HG03025 (cell line): Measurements from ENCODE around the gene AKAP5.
A peak's percentile ranks its signal among the peaks of the same experiment; 100 is the strongest.

Source experiments
- ATAC-seq: cut with Tn5 transposase; IDR thresholded peaks from one replicate; pipeline ENCODE4 v1.9.1; 2021; ENCODE audit warnings: mild to moderate bottlenecking, moderate library complexity; ENCODE audit not compliant: unreplicated experiment, low FRiP score

AKAP5 gene, protein sequence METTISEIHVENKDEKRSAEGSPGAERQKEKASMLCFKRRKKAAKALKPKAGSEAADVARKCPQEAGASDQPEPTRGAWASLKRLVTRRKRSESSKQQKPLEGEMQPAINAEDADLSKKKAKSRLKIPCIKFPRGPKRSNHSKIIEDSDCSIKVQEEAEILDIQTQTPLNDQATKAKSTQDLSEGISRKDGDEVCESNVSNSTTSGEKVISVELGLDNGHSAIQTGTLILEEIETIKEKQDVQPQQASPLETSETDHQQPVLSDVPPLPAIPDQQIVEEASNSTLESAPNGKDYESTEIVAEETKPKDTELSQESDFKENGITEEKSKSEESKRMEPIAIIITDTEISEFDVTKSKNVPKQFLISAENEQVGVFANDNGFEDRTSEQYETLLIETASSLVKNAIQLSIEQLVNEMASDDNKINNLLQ

DNA sequence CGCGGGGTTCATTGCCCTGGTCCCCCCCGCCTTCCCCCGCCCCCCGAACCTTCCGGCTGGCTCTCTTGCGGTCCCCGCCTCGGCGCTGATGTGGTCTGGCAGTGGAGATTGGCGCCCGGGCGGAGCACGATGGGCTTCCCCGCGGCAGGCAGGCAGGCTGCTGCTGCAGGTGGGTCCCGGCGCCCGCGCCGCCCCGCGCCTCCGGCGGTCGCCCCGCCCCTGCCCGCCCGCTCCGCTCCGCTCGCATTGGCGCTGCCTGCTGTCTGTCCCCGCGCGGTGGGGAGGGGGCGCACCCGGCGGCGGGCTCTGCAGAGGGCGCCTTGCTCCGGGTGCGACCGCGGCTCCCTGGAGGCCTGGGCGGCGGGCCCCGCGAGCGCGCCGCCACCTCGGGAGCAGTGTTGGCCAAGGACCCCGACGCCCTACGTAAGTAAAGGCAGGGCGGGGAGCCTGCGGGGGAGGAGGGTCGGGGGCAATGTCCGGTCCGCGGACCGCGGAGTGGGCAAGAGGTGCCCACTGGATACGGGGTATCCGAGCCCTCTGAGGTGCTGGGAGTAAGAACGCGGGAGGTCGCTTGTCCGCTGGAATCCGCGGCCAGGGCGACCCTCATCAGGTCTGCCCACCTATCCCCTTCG lies at the start of gene AKAP5:
Gene AKAP5, plus strand, starts transcription at position 309 of the 632 bp plus-strand sequence. CDS start 2,896 bp downstream, outside the sequence.
- no peak for ATAC-seq

DNA sequence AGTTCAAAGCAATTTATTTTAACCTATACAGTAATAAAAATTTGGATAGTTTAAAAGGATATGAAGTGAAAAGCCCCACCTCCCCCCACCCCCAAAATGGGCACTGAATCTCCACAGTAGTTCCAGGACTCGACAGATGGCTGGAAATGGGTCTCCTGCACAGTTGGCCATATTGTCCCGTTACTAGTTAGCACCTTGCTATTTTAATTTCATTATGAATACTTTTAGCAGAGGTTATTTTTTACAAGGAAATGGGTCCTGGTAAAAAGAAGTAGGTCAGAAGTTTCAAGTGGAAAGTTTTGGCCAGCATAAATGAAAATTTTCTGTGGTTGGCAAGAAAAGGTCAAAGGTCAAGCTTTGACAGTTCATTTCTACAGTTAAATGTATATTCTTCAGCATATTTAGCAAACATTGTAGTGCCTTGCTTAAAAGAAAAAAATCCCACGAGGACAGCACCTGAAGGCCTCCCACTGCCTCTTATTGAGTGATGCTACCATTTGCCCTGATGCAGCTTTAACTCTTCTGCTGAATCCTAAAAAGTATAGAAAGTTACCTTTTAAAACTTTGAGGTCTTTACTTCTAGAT lies 48.9 kb upstream of the AKAP5 start:
- ATAC-seq: no peak

DNA sequence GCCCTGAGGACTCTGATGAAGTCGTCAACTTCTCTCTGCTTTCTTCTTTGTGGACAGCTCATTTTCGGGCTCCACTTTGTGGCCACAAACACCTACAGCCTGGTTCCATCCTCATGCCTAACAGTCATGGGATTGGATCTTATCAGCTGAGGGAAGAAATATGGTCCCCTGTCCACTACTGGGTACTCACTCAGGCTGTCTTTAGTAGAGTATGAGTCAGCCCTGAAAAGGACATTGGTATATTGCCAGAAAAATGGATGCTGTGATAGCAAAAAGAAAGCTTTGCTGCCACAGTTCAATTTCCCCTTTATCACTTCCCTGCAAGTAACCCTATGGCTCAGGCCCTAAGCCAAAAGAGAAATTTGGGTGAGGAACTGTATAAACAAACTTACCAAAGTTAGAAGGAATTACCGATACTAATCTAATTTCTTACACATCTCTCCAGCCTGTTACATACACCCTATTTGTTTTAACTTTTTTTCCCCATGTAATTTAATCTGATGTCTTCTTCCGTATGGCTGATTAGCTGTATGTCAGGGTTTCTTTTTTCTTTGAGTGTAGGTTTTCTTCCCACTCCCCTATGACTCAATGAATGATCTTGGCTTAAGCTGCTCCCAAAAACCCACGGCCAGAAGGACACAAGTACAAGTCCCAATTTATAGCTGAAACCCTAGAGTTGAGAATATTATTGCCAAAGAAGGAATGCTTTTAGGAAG lies 48.1 kb upstream of the AKAP5 start:
- ATAC-seq: no peak

DNA sequence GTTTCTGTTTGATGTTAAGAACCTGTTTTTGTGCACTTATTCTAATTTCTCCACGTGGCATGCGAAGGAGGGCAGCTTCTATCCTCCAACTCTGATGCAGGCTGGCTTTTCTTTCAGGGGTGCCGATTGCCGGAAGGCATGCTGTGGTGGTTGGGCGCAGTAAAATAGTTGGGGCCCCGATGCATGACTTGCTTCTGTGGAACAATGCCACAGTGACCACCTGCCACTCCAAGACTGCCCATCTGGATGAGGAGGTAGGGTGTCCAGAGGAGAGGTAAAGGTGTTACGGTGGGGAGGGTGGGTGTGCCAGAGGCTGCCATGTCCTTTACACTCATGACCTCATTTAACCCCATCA lies 47.6 kb upstream of the AKAP5 start:
- ATAC-seq: no peak

DNA sequence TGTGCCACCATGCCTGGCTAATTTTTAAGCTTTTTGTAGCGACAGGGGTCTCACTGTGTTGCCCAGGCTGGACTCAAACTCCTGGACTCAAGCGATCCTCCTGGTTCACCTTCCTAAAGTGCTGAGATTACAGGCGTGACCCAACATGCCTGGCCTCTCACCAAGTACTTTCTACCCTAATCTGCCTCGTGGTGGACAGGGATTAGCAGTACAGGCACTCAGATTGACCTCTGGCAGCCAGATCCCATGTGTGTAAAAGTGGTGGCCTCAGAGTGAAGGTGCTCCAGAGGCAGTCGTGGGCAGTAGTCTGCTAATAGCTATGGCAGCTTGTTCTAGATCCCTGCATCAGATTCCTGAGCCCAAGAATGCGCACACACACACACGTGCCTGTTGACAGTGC lies 46.3 kb upstream of the AKAP5 start:
- no peak for ATAC-seq

DNA sequence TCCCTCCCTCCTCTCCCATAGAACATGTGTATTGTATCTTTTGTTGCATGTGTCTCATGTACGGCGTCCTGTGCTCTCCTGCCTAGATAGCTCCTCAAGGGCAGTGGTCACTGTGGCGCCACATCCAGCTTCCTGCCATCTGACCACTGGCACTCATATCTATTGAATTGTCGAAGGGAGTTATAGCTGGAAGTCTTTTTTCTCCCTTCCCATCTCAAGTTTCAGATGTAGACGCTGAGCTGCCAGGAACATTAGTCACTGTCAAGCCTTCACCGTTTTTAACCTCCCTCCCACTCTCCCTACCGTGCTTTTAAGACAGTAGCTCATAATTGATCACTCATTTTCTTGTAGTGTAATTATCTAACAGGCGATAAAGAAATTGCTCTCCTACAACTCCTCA lies 44.1 kb upstream of the AKAP5 start:
- no peak for ATAC-seq

DNA sequence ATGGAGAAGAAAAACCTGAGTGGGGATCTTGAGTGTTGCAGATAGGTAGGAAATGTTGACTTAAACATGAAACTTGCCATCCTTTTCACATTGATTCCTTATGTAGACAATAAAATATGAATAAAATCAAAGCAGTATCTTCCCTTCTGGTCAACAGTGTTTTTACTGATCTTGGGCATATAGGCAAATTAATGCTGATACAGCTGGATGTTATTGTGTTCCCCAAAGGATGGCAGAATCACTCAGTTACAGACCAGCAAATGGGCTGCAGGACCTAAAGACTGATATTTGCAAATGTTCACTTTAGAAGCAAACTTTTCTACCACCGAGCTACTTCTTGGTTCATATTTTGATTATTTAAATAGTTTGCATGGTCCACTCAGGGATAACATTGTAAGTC lies 43.3 kb upstream of the AKAP5 start:
- ATAC-seq: no peak

DNA sequence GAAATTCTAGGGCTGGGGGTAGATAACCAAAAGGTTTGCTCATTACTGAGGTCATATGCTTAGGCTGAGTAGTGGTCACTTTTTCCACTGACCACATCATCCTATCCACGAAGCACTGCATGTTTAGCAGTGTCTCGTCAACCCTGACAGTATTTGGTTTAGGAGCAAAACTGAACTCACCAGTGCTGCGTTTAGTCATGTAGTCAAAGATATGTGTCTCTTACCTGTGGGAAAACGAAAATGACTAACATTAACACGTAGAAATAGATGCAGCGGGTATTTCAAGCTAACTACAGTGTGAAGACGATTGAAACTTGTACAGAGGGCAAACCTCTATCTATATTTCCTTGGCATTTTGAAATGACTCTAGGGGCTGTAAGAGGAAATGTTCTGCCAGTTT lies 42.5 kb upstream of the AKAP5 start:
- ATAC-seq: no peak

DNA sequence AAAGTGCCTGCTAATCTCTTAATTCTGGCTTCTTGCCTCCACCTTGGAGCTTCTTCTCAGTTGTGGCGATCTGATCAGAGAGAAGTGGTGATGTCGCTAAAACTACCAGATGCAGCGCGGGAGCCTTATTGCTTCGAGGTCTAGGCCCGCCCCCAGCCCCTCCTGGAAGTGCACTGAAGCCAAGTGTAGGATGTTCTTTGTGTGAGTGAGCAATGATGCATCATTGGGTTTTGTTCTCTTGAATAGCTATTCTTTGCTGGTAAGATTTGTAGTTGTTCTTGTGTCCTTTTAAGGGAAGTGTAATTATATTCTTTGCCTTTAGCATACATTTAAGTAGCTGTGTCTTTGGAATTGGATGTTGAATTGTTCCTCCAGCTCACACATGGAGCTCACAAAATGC lies 41.3 kb upstream of the AKAP5 start:
- no peak for ATAC-seq

DNA sequence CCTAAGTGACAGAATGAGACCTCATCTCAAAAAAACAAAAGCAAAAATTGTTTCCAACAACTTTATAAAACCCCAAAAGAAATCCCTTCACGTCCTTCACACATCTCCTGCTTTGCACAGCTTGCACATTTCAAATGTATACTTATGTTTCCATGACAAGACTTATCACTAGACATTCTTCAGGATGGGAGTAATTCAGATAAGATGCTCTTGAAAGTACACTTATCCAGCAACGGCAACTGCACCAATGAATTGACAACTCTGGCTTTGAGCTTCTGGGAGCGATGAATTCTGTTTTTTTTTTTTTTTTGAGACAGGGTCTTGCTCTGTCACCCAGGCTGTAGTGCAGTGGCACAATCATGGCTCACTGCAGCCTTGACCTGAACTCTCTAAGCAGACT lies 30.8 kb upstream of the AKAP5 start:
- no peak for ATAC-seq

DNA sequence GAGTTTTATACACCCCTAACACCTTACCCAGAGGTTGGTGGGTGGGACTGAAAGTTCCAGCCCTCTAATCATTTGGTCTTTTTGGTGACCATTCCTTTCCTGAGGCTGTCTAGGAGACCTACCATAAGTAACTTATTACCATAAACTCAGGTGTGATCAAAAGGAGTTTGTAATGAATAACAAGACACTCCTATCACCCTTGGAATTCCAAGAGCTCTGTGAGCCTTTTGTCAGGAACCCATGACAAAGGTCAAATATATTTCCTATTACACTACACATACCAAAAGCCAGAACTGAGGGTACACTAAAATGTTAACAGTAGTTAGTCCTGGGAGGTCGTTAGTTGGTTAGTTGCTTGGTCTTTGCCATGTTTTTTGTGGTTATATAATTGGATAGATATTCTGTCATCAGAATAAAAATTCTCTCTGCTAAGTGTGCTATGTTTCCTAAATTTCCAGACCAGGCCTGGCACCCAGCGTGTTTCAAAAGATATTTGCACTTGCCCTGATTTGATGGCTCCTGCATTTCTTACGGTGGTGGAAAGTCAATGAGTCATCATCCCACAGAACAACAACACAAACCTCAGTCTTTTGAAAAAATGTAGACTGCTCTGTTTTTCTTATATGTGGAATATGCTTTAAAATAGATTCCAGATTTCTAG lies 27.0 kb upstream of the AKAP5 start:
- ATAC-seq: no peak

DNA sequence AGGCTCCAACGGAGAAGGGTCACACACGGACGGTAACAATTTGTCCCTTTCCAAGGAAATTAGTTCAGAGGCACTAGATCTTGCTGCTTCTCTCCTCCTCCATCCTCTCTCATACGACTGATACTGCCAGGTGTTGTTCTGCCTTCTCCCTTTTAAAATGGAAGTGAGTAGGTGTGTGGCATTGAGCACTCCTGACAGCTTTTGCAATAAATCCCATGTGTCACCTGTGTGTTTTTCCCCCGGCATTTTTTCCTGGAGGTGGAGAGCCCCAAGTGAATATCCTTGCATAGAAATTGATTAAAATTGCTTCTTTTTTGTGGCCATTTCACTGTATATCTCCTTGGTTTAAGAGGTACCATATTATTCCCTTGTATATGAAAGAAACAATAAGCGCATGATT lies 26.2 kb upstream of the AKAP5 start:
- ATAC-seq: no peak

DNA sequence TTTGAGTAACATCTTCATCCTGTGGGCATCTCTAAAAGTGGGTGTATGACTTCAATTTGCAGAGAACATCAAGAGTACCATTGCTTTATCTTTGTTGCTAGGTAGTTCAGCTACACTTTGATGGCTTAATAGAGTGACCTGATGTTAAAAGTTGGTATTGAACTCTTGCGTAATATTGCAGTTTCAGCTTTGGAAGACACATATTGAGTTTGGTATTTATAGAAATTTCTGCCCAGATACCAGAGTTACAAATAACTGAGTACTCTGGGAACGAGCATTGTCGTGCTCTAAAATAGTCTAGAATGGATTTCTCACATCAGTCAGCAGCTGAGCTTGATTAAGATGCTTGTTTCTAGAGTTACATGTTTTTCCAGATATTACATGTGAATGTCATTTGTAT lies 24.8 kb upstream of the AKAP5 start:
- no peak for ATAC-seq

DNA sequence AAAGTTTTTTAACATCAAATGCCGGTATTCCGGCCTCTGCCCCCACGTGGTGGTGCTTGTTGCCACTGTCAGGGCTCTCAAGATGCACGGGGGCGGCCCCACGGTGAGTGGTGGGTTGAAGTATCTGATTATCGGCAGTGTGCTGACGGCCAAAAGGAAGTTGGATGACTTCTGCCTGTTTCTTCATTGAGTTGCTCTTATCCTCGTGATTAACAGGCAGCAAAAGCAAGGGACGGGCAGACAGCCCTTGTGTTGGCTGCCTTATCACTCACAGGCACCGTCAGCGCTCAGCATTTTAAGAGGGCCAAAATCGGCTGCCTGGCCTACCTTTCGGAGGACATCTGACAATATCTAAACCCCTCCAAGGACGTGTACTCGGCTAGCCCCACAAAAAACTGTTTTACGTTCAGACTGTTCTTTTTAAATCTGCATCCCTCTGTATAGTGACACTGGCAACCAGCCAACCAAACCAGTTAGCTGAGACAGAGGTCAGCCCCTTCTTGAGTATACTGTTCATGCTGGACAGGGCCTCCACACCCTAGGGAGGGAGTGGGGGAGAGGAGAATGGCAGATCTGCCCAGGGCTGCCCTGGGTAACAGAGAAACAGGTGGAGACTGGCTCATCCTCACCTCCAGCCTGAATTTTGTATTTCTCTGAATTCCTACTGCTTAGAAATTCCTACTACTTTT lies 22.9 kb upstream of the AKAP5 start:
- no peak for ATAC-seq

DNA sequence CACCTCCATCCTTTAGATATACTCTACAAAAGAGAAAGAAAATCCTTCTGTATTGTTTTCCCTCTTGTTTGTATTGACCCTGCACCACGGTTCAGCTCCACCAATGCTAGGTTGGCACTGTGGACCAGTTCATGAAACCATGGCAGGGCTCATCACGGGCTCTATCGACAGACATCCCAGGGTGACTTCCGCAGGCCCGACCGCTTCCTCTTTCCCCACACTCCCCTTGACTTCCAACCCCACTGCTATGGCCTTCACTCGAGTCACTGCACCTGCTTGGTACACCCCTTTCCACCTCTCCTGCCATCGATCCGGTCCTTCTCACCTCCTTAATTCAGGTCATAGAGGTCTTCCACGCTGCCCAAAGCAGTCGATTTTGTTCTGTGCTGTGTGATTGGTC lies 21.2 kb upstream of the AKAP5 start:
- ATAC-seq: no peak

DNA sequence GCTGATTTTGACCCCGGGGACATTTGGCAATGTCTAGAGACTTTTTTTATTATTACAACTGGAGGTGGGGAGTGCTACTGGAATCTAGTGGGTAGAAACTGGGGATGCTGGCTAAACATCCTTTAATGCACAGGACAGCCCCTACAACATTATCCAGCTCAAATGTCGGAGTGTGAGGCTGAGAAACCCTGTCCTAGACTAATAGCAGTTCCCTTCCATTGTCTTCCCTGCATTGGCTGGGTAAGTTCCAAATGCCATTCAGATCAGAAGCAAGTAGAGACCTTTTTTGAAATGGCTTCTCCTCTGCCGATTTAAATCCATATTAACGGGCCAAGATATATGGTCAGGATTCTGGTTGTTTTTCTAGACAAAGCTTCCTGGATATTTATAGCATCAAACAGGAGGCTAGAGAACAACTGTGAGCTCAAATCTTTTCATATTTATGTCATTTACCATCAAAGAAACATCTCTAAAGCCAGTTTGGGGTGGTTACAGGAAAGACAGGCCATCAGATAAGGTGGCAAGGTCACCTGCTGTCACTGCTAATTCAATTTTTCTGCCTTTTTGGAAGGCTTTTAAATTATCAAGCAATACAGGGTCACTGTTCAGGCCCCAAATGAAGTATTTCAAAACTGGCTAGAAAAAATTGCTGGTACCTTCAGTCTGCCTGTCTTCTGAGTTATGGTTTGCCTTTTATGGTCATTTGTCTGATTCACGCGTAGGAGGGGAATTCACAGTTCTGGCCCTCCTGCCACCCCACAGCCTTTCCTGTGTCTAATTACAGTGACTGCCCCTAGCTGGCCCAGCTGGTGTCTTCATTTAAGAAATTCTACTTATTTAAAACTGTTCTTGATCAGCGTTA lies 20.1 kb upstream of the AKAP5 start:
- peak; percentile 56 for ATAC-seq

DNA sequence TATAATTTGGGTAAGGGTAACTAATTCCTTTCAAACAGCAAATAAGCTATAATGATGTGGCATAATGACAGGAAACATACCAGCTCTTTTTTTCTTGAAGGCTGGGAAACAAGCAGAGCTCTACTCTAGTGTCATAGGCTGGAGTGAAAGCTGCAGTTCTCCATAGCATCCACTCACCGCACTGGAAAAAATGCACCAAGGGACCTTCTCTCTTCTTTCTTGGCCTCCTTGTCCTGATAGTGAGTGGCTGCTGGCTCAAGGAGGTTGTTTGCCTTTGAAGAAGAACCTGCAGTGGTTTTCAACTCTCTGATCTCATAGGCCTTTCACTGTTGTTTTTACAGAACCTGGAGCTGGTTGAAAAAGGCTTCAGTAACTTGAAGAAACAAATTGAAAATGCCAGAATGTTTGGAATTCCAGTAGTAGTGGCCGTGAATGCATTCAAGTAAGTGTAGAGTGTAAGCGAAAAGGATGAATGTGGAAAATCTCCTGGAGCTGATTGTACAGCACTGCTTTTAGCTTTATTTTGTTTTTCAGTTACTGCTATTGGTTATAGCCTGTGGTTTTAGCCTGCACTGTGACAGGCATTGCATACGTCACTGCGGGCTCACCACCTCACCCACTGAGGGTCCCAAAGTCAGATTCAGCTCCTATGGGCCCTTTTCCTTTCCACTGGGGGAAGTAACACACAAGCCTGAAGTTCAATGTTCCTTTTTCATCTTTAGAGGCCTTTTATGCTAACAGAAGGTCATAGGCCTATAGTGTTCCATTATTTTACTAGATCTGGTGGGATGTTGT lies 17.2 kb upstream of the AKAP5 start:
- ATAC-seq: no peak

DNA sequence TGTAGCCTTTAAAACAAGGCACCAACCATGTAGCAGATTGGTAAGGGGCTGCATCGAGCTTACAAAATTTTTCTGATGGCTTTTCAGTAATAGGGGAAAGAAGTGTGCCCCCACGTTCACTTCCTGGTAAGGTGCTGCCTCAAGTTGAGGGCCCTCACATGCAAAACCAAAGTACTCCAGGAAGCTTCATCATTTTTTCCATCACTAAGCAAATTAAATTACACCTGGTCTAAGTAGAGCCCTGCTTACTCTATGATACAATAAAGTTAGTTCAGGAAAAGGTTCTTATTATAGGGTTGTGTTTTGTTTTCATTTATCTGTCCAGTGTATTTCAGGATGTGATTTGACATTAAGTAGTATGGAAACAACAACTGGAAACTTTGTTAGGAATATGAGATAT lies 15.0 kb upstream of the AKAP5 start:
- no peak for ATAC-seq
